SU-DHL-6 (cell line): Measurements from ENCODE around the gene DGLUCY.

ENCODE experiments used
- H2AFZ ChIP-seq: fragments of 200-600 bp; sonication (generic); 2 replicates; pipeline ENCODE4 v1.6.1; 2014; ENCODE audit warnings: low read depth, mild to moderate bottlenecking, moderate library complexity, mixed read lengths, antibody characterized with exemption, low read length; ENCODE audit not compliant: severe bottlenecking
- H3F3A ChIP-seq: fragments of 200-600 bp; shearing (Covaris generic); 2 replicates; pipeline ENCODE4 v1.6.0; 2016; ENCODE audit warnings: antibody characterized with exemption, mild to moderate bottlenecking; ENCODE audit not compliant: insufficient read depth
- H3K27ac ChIP-seq: fragments of 200-600 bp; sonication (generic); 2 replicates; pipeline ENCODE4 v1.5.1; 2016; ENCODE audit warnings: low read depth, mild to moderate bottlenecking, low read length, moderate library complexity, mixed read lengths
- H3K27me3 ChIP-seq: fragments of 200-600 bp; sonication (generic), shearing (Covaris generic); 2 replicates; pipeline ENCODE4 v1.6.0; 2014; ENCODE audit warnings: mild to moderate bottlenecking, low read length
- H3K36me3 ChIP-seq: fragments of 200-600 bp; sonication (generic); 2 replicates; pipeline ENCODE4 v1.6.1; 2014; ENCODE audit warnings: mild to moderate bottlenecking, low read length, mixed read lengths
- H3K4me2 ChIP-seq: fragments of 300-600, 200-600 bp; shearing (Covaris generic), sonication (generic); 2 replicates; pipeline ENCODE4 v1.6.0; 2014; ENCODE audit warnings: low read length, low read depth, mild to moderate bottlenecking; ENCODE audit not compliant: poor library complexity, severe bottlenecking
- H3K4me3 ChIP-seq: fragments of 200-600 bp; sonication (generic); 2 replicates; pipeline ENCODE4 v1.5.1; 2014; ENCODE audit warnings: antibody characterized with exemption, low read length, mild to moderate bottlenecking, mixed read lengths; ENCODE audit not compliant: insufficient read depth, poor library complexity, severe bottlenecking
- H3K79me2 ChIP-seq: fragments of 200-600 bp; sonication (generic); 2 replicates; pipeline ENCODE4 v1.6.1; 2014; ENCODE audit warnings: mild to moderate bottlenecking, low read length, moderate library complexity; ENCODE audit not compliant: insufficient read depth
- H3K9ac ChIP-seq: fragments of 200-600 bp; sonication (generic); 2 replicates; pipeline ENCODE4 v1.7.0; 2014; ENCODE audit warnings: mild to moderate bottlenecking, low read length
- H3K9me2 ChIP-seq: fragments of 200-600 bp; sonication (generic); replicated peaks from 2 replicates; pipeline ENCODE4 v1.6.1; 2014; ENCODE audit warnings: low read length; ENCODE audit not compliant: insufficient read depth
- H3K9me3 ChIP-seq: fragments of 200-600 bp; sonication (generic); 2 replicates; pipeline ENCODE4 v1.6.1; 2014; ENCODE audit warnings: low read length, mixed read lengths; ENCODE audit not compliant: insufficient read depth
- H4K20me1 ChIP-seq: fragments of 200-600 bp; sonication (generic); 2 replicates; pipeline ENCODE4 v1.6.1; 2014; ENCODE audit warnings: low read depth, mild to moderate bottlenecking, antibody characterized with exemption, low read length, moderate library complexity, mixed read lengths
- EZH2phosphoT487 ChIP-seq: fragments of 200-600 bp; sonication (generic), shearing (Covaris generic); conservative IDR thresholded peaks from 2 replicates; pipeline ENCODE4 v1.6.1; 2018; ENCODE audit warnings: mild to moderate bottlenecking, antibody characterized with exemption, low read length, moderate library complexity, mixed read lengths
- TF ChIP-seq, protein P1 (sequence below): fragments of 200-600 bp; sonication (generic); IDR thresholded peaks from one replicate; pipeline ENCODE4 v1.5.1; 2017; ENCODE audit warnings: antibody characterized with exemption, mild to moderate bottlenecking, low read length, moderate library complexity; ENCODE audit not compliant: insufficient read depth, poor library complexity, severe bottlenecking

The DGLUCY gene

DNA sequence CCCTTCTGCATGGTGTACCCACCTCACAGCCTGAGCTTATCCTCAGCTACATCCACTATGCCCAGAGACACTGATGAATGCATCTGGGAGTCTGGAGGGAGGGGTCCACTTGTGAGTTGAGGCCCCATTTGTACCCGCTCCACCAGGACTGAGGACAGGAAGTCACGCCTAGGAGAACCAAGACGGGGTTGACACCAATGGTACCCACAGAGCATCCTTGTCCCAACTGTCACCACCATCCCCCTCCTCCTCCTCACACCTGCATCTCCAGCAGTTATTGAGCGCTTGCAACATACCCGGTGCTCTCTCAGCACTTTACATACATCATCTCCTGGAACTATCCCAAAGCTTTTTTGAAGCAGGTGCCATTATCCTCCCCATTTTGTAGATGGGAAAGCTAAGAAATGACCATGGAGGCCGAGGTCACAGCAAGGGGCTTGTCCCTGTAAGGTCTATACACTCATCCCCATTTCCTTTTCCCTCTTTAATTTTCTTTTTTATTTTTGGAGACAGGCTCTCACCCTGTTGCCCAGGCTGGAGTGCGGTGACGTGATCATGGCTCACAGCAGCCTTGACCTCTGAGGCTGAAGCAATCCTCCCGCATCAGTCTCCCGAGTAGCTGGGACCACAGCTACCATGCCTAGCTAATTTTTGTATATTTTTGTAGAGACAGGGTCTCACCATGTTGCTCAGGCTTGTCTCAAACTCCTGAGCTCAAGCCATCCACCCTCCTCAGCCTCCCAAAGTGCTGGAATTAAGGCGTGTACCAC lies 31.7 kb downstream of the DGLUCY start:
- Histone ChIP-seq H3K4me2 (no peak overlapping the region), H4K20me1 (no peaks in the 10 kb centered on the region), H3K4me3 (no peak overlapping the region), H3K27me3 (no peaks in the 10 kb centered on the region), H3K9ac (no peak overlapping the region), H3K79me2 (no peaks in the 10 kb centered on the region), H3K9me2 (no peaks in the 10 kb centered on the region), H3K9me3 (no peaks in the 10 kb centered on the region), H3K36me3 (no peaks in the 10 kb centered on the region), H2AFZ (no peak overlapping the region), H3K27ac (no peak overlapping the region), H3F3A (no peaks in the 10 kb centered on the region)
- TF ChIP-seq EZH2phosphoT487 = no peak
- TF ChIP-seq, protein P1, sequence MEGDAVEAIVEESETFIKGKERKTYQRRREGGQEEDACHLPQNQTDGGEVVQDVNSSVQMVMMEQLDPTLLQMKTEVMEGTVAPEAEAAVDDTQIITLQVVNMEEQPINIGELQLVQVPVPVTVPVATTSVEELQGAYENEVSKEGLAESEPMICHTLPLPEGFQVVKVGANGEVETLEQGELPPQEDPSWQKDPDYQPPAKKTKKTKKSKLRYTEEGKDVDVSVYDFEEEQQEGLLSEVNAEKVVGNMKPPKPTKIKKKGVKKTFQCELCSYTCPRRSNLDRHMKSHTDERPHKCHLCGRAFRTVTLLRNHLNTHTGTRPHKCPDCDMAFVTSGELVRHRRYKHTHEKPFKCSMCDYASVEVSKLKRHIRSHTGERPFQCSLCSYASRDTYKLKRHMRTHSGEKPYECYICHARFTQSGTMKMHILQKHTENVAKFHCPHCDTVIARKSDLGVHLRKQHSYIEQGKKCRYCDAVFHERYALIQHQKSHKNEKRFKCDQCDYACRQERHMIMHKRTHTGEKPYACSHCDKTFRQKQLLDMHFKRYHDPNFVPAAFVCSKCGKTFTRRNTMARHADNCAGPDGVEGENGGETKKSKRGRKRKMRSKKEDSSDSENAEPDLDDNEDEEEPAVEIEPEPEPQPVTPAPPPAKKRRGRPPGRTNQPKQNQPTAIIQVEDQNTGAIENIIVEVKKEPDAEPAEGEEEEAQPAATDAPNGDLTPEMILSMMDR = no peak

DNA sequence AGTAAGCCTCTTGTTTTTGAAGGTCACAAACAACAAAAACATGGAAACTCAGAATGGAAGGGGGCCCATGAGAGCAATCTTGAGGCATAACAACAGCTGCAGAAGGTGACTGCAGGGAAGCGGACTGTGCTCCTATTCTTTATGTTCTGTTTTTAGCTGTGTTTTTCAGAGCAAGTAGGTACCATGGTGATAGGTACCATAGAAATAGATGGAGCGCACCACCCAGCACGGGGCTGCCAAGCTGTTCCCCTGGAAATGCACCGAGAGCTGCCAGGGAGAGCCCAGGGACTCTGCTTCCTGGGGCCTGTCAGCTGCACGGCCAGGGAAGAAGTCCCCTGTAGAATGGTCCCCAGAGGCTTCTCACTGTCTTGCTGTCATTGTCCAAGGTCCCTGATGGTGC lies 32.8 kb downstream of the DGLUCY start:
- Histone ChIP-seq H2AFZ (no peak overlapping the region), H3K4me3 (no peak overlapping the region), H3K36me3 (no peaks in the 10 kb centered on the region), H3F3A (no peaks in the 10 kb centered on the region), H3K4me2 (no peak overlapping the region), H4K20me1 (no peaks in the 10 kb centered on the region), H3K79me2 (no peaks in the 10 kb centered on the region), H3K27me3 (no peaks in the 10 kb centered on the region), H3K9ac (no peak overlapping the region), H3K9me2 (no peaks in the 10 kb centered on the region), H3K27ac (no peak overlapping the region), H3K9me3 (no peaks in the 10 kb centered on the region)
- no peak for TF ChIP-seq EZH2phosphoT487
- TF ChIP-seq, protein P1 = no peak

DNA sequence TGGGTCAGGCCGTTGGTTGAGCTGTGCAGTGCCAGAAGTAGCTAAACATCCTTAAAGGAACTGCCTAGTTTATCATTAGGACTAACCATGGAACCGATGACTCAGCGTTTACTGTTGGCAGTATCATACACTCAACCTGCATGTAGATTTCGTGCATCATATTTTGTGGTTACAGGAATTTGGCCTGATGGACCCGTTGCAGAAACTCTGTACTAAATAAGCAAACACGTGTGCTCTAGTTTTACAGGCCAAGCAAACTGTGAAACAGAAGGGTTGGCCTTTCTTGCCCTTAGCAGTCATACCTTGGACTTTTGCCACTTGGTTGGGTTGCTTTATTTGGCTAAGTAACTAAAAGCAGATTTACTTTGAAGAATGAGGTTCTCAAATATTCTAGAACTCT lies 35.6 kb downstream of the DGLUCY start:
- TF ChIP-seq, protein P1 = no peak
- TF ChIP-seq EZH2phosphoT487 = no peak

More for the DNA sequence above, 35.6 kb downstream of the DGLUCY start:
- H3K9ac ChIP-seq = no peak overlapping the region
- no peaks in the 10 kb centered on the region for H4K20me1 ChIP-seq
- H3K9me2 ChIP-seq = no peaks in the 10 kb centered on the region
- H2AFZ ChIP-seq = no peak overlapping the region
- H3K4me3 ChIP-seq = no peak overlapping the region
- H3K4me2 ChIP-seq = no peak overlapping the region
- no peaks in the 10 kb centered on the region for H3K36me3 ChIP-seq
- H3K9me3 ChIP-seq = no peaks in the 10 kb centered on the region
- no peaks in the 10 kb centered on the region for H3K79me2 ChIP-seq
- H3F3A ChIP-seq = no peaks in the 10 kb centered on the region
- no peaks in the 10 kb centered on the region for H3K27me3 ChIP-seq
- H3K27ac ChIP-seq = no peak overlapping the region
